Stimulated activated CD4-positive, alpha-beta T cell treated with anti-CD3 and anti-CD28 coated beads, Interleukin-2, amount 100 ng/mL, for 24 hours (primary cell): ENCODE data around the gene FCHSD2.
A peak's percentile ranks its signal among the peaks of the same experiment; 100 is the strongest.
"Not testable (repeated sequence)": the region's sequence is repeated elsewhere in the genome, so short reads cannot be mapped to it uniquely, and the experiment has no call there.

Experiments used
- DNase-seq, 2 donors: peaks; one replicate each; pipeline ENCODE4 v3.0.0-alpha.2; 2020

Gene FCHSD2

DNA sequence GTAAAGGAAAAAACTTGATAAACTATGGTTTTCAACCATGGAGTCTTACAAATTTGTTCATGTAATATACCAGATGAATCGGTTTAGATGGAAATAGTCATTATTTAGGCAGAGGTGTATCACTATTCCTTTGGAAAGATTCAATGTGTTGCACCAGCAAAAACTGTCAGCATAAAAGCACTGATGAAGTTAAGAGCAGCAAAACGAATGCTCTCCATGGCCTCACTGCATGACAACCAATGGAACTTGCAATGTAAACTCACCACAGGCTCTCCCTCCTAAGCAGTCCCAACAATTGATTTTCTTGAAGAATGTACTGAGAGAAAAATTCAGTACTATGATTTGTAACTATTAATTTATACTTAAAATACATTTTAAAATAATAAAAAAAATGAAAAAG, 139.9 kb downstream of the FCHSD2 start:
- DNase-seq = no peak

DNA sequence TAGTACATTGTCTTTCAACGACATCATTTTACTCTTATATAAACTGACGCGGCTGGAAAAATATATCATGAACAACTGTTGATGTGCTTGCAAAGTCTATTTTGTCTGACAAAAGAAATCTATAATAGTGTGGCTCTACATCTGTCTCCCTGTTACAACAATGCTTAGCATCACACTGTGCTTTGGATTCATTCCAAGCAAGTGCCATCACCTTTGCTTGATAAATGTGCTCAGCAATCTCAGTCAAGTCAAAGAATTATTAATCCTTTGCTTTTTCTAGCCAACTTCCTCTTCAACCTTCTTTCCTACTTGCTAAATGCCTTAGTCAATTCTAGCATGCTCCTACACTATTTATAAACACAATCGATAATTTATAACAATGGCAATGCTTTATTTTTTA, 140.5 kb downstream of the FCHSD2 start:
- no peak for DNase-seq

DNA sequence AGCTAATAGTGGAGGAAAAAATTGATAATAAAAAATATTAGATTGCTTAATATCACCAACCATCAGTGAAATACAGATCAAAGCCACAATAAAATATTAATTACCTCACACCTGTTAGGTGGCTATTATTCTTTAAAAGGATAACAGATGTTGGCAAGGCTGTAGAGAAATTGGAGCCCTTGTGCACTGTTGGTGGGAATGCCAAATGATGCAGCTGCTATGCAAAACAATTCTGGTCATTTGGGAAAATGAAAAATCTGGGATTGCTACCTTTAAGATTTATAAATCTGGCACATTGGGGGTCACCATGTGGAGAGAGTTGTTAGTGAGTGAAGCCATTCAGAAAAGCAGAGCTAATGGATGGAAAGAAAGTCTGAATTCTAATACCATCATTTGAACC, 143.4 kb downstream of the FCHSD2 start:
- no peak for DNase-seq

DNA sequence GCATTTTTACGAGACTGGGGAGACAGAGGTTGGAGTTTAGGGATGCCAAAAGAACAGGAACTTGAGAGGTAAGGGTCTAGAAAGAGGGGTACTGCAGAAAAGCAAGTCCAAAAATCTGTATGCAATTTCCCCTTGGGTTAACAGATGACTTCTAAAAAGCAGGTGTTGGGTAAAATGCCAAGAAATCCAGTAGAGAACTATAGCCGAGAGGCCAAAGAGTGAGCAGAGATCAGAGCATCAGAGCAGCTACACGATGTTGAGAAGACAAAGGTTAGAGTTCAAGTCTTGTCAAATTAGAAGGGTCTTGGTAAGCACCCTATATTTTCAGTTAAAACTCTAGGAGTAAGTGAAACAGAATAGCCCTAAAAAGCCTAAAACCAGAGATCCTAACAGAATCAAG, 145.2 kb downstream of the FCHSD2 start:
- DNase-seq = no peak

DNA sequence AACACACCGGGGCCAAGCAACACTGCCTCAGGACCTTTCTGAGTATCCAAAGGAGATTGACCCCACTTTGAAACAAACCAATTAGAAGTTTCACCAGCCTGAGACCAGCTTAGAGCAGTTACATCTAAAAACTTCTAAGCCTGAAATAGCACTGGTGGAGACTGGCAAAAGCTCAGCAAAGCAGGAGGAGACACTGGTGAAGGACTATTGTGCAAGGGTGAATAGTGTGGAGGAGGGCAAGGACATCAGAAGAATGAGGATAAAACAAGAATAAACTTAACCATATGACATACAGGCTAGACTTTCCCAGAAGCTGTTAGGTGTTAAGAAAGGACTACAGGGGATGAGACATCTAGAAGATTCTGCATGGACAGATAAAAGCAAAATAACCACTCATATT, 152.4 kb downstream of the FCHSD2 start:
- DNase-seq = no peak

DNA sequence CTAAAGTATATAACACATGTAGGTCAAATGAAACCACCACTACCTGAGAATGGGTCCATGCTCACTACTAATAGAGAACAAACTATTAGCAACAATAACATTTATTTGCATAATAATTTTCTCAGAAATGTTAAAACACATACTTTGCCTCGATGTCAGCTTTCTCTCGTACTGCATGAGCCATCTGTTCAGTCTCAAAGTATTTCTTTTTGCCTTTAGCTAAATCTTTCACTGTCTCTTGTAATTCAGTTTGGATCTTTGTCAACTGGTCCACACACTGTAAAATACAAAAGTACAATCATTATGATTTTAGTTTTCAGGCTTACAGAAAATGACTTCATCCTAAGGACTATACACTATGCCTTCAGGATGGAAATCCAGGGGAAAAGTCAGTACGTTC, 153.3 kb downstream of the FCHSD2 start:
- no peak for DNase-seq

DNA sequence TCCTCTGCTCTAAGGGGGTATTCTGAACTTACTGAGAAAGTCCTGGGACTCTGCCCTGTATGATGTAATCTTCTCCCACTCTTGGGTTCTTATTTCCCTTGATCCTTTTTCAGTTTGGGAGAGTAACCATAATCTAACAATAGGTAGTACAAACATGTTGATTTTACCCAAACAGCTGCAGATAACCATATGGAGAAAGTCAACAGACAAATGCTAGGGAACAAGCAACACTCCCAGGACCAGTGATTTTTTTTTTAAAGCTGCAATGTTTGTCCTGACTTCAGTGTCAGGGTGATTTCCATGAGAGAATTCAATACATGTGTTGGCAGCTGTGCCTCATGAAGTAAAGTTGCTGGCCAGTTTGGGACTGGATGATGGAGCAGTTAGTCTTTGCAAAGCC, 156.5 kb downstream of the FCHSD2 start:
- no peak for DNase-seq

DNA sequence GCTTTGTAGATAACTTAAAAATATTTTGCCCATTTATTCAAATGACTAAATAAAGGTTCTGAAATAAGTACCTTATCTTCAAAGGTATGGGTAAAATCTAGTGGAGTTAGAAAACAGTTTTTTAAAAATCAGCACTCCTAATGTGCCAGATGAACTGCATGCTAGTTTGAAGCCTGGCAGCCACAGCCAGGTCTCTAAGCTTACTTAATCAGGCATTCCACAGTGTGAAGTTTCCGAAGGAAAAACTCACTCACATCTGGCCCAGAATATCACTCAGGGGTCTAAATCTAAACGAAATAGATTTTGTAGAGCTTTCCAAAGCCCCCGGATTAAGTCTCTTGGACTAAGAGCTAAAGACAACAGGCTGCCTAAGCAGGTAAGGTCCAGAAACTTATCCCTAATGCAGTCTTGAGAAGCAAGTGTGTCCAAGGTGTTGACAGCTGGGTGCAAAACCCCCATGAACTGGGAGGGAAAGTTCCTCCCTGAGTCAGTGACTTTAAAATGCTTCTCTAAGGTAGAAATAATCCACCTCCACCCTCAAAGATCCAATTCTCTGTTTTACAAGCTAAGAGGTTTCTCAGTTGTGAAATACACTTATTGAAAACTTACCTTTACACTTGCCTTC, 157.6 kb downstream of the FCHSD2 start:
- no peak for DNase-seq

DNA sequence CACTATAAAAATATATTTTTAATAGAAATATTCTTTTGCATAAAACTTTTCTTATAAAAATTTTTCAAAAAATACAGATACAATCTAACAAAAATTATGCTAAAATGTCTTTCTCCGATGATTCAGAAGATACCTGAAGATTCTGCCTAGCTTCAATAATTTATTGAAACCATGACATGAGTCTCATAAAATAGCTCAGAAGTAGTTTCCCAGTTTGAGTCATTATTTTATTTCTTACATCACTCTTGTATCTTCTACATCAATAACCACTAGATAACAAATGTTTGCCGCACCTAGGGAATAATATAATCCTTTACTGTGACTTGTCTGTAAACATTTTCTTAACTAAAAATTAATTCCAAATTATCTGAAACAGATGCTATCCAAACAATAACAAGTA, 158.6 kb downstream of the FCHSD2 start:
- no peak for DNase-seq

DNA sequence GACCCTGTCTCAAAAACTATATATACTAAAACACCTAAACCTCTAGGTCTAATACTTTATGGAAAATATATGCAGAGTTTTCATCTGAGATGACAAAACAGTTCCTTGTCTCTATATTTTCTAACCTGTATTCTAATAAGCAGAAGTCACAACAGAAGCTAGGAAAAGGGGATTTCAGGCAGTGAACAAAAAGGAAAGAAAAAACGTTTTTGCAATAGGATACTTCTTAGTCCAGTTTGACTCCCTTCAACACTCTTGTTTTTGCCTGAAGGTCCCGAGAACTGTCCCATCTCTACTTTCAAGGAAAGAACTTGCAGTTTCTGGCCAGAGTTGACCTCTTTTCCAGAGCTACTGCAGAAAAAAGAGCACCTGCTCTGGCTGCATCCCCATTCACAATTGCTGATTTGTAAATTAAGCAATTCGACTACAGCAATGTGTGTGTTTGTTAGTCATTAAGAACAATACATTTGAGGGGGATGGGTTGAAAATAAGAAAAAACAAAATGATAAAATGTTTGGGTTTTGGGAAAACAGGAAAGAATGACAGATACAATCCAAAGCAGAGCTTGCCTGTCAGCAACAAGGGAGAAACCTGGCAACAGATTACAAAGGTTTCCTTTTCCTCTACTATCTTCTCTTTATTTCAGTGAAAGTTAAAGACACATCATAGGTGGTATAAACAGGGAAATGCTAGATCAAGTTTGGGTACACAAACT, 160.0 kb downstream of the FCHSD2 start:
- no peak for DNase-seq

DNA sequence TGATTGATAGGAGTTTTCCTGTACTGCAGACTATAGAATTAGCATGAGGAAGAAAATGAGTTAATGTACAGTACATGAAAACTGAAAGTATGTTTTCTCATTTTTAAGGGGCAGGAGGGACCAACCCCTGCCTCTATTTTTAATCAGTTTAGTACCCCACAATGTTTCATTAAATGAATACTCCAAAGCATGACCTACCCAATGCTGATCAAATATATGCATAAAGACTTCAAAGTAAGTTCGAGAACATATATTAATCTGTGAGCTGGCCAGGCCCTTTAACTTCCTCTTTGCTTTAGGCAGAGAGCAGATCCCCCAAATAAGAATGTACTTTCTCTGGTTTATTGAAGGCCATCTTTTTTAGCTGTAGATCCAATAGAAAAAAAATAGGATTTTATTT, 161.0 kb downstream of the FCHSD2 start:
- DNase-seq = no peak

DNA sequence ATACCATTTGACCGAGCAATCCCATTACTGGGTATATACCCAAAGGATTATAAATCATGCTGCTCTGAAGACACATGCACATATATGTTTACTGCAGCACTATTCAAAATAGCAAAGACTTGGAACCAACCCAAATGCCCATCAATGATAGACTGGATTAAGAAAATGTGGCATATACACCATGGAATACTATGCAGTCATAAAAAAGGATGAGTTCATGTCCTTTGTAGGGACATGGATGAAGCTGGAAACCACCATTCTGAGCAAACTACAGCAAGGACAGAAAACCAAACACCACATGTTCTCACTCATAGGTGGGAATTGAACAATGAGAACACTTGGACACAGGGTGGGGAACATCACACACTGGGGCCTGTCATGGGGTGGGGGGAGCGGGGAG, 164.3 kb downstream of the FCHSD2 start:
- not testable (repeated sequence) for DNase-seq

DNA sequence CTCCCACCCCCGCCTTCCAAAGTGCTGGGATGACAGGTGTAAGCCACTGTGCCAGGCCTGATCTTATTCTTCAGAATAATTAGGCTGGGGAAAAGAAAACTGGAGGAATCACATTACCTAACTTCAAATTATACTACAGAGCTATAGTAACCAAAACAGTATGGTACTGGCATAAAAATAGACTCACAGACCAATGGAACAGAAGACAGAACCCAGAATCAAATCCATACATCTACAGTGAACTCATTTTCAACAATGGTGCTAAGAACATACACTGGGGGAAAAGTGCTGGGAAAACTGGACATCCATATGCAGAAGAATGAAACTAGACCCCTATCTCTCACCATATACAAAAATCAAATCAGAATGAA, 165.6 kb downstream of the FCHSD2 start:
- not testable (repeated sequence) for DNase-seq

DNA sequence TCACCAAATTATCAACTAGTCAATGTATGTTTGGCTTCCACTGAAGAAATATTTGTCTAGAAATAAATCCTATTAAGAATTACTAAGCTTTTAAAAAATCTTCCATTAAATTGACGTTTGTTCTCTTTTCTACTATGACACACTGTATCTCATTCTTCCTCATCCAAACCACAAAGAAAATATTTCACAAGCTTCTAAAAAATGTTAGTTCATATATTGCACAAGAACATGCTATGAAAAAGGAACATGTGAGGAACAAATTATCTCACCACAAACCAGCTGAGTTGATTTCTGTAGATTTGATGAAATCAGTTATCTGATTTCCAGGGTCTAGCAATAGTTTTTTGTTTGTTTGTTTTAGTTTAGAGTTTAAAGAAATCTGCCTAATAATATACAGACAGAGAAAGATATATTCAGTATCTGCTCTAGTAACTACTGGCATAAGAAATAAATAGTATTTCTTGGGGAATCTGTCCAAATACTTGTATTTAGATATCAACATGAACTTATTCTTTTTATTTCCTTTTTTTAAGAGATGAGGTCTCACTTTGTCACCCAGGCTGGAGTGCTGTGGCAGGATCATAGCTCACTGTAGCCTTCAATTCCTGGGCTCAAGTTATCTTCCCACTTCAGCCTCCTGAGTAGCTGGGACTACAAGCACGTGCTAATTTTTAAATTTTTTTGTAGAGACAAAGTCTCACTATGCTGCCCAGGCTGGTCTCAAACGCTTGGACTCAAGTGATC, 166.2 kb downstream of the FCHSD2 start:
- DNase-seq = no peak

DNA sequence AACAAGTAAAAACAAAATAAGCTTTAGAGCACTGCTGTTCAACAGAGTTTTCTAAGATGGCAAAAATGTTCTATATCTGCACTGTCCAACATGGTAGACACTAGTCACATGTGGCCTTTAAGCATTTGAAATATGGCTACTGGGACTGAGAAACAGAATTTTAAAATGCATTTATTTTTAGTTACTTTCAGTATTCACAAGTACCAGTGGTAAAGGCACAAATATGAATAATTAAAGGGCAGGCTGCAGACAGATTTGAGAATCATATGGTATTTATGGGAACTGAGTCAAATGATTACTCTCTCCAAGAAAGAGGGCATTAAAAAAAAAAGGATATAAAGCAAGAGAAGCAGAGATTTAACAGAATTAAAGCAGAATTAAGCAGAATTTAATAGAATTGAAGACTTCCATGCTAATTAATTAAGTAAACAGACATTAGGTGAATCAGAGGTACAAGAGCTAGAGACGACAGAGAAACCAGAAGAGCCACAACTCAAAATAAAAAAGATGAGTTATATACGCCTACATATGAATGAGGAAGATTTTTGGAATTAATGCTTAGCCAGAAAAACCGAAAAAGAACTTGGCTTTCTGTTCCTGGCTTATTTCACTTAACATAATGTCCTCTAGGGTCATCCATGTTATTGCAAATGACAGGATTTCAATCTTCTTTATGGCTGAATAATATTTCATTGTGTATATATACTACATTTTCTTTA, 167.5 kb downstream of the FCHSD2 start:
- DNase-seq = no peak

DNA sequence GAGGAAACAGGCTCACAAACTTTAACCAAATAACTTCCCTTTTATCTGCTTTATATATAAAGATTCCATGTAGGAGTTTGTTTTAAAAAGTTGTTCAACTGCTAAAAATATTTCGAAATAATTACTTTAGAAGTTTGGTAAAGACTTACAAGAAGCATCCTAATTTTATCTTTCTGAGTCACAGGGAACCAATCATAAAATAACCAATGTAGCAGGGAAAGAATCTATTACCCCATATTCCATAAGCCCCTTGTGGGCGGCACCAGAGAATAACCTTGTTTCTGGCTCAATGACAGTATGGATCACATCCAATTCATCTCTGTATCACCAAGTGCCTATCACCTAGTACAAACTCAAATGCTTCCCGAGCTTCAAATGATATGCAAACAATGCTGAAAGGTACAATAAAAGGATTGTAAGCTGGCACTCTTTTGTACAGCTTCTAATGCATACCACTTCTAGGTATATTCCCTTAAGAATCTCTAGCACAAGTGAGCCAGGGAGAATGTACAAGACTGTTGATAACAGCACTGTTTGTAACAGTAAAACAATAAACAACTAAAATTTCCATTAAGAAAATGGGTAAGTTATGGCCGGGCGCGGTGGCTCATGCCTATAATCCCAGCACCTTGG, 169.5 kb downstream of the FCHSD2 start:
- no peak for DNase-seq

DNA sequence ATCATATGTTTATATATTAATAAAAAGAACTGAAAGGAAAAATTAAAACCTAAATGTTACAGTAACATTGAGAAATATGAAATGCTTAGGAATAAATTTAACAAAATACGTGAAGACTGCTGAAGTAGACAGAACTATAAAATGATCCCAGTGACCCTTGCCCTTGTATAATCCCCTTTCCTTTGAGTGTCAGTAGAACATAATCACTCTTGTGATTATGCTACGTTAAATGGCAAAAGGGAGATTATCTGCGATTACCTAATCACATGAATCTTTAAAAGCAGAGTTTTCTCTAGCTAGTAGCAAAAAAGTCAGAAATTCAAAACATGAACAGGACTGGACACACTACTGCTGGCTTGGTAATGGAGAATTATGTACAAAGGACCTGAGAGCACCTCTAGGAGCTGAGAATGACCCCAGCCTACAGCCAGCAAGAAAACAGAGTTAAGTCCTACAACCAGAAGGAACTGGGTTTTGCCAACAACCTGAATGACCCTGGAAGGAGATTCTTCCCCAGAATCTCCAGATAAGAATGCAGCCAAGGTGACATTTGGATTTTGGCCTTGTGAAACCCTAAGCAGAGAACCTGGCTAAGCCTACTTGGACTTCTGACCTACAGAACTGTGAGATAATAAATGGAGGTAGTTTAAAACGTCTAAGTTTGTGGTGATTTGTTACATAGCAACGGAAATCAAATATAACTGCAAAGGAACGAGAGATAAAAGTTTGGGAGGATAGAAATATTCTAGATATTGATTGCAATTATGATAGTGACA, 170.7 kb downstream of the FCHSD2 start:
- no peak for DNase-seq

DNA sequence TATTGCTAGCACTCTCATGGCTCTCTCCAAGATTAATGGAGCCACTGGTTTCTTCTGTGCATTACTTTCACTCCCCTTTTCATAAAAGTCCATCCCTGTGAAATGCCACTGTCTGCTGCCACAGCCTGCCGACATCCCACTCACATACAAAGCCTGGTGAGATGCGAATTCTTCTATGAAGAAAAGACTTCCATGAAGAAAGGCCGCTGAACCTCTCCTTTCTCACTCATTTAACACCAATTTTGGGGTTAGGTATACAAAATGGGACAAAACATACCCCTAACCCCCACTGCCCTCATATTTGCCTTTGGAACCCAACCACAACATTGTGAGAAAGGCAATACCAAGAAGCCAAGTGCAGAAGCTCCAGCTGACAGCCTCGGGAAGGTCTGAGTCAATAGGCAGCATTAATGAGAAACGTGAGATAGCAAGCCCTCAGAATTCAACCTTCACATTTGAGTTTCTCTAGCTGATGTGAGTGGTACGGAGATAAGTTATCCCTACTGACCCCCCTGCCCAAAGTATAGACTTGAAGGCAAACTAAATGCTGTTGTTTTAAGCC, 171.5 kb downstream of the FCHSD2 start:
- peak; percentile 16 to 20 for DNase-seq

DNA sequence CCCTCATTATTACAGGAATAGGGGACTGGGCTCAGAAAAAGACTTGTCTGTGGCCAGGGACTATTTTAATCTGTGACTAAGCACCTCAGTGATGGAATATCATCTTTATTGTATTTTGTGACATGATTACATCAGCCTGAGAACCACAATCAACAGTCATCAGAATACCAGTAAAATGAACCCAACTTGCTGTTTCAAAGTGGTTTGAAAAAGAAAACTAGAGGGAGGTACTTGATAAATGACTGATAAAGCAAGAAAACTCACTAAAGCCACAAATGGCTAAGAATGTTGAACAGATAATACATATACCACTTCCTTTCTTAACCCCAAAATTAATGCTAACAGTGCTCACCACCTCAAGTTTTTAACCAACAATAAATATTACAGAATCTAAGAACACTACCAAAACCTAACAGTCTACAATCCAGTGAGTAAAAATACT, 172.2 kb downstream of the FCHSD2 start:
- DNase-seq = no peak

DNA sequence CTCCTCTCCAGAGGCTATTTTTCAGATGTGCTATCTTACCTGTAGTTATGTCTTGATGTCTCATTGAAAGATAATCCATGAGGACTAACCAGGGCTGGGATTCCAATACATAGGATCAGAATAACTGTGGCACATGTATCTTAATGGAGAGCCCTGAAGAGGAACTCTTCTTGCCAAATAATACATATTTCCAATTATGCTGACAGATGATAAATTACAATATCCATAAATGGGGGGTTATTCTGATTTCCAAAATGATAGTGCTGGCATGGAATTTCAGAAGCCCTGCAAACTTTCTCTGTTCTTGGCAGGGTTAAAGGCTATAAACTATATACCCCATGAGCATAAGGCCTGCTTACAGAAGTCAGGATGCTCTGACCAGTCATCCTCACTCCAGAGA, 173.7 kb downstream of the FCHSD2 start:
- no peak for DNase-seq

DNA sequence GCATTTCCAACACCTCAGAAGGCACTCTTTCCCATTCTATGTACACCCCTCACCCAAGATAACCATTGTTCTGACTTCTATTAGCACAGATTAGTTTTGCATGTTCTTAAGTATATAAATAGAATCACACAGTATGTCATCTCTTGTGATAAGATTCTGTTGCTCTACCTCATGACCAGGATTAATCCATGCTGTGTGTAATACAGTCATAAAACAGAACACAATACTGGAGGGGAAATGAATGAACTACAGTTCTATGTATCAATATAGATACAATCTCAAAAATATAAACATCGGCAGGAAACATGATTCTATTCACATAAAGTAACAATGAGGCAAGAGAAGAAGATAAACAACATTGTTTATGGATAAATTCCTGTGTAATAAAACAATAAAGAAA, 176.4 kb downstream of the FCHSD2 start:
- no peak for DNase-seq

DNA sequence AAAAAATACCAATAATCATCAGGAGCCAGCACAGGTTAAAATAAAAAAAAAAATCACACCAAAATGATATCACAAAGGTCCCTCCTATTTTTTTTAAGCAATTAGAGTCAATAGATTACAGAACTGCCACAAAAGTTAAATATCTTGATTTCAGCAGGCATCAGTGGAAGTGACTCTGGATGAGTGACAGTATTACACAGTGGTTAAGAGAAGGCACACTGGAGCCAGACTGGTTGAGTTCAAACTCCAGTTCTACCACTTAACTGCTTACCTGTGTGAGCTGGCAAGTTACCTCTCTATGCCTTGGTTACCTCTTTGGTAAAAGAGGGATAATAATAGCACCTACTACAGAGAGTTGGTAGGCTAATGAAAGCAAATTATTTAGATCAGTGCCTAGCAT, 179.4 kb downstream of the FCHSD2 start:
- DNase-seq = no peak
